ENCODE data around the gene IL2RA.
A peak's percentile ranks its signal among the peaks of the same experiment; 100 is the strongest.
"Not testable (repeated sequence)": the region's sequence is repeated elsewhere in the genome, so short reads cannot be mapped to it uniquely, and the experiment has no call there.

Gene IL2RA

GRCh38 chr10:6011558-6011957 is 50.6 kb downstream of the IL2RA start:
- DNase-seq, result no peak

- DNase-seq, result no peak
Observed at GRCh38 chr10:6010569-6010968, 51.6 kb downstream of the IL2RA start.

GRCh38 chr10:6009961-6010360 is 52.2 kb downstream of the IL2RA start:
- DNase-seq, result no peak

- no peak for DNase-seq
Observed at GRCh38 chr10:6009150-6009549, 53.0 kb downstream of the IL2RA start.

- DNase-seq, result no peak
Observed at GRCh38 chr10:6008497-6009142, 53.5 kb downstream of the IL2RA start.

GRCh38 chr10:6006991-6007390 is 55.2 kb downstream of the IL2RA start:
- no peak for DNase-seq

GRCh38 chr10:6006546-6006945 is 55.6 kb downstream of the IL2RA start:
- no peak for DNase-seq

DNA sequence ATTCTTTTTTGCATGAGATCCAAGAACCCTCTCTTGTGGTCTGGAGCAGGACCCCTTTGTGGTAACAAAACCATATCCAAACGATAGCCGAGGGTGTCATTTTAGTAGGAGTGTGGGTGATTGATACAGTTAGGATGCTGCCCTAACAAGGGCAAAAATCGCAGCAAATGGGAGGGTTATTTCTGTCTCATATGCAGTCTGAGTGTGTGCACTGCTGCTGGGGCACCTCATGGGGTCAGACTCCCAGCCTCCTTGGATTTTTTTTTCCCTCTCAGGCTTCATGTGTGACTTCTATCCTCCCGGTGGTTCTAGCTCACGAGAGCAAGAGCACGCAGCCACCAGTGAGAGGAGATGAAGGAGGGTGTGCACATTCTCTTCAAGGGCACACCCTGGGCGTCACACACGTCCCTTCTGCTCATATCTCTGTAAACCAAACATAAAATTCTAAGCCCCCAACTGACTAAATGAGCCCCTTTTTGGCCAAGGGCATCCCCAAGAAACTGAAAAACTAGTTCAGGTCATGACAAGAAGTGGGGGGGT is 56.2 kb downstream of the IL2RA start:
- no peak for DNase-seq

DNA sequence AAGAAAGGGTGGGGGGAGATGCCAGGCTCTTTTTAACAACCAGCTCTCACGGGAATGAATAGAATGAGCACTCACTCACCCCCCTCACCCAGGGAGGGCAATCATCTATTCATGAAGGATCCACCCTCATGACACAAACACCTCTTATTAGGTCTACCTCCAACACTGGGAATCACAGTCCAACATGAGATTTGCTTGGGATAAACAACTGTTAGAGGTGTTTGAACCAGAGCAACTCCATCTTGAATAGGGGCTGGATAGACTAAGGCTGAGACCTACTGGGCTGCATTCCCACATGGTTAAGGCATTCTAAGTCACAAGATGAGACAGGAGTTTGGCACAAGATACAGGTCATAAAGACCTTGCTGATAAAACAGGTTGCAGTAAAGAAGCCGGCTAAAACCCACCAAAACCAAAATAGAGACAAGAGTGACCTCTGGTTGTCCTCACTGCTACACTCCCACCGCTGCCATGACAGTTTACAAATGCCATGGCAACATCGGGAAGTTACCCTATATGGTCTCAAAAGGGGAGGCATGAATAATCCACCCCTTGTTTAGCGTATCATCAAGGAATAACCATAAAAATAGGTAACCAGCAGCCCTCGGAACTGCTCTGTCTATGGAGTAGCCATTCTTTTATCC is 56.9 kb downstream of the IL2RA start:
- DNase-seq, result not testable (repeated sequence)

- DNase-seq, result no peak
Observed at GRCh38 chr10:6002809-6003510, 59.2 kb downstream of the IL2RA start.

DNA sequence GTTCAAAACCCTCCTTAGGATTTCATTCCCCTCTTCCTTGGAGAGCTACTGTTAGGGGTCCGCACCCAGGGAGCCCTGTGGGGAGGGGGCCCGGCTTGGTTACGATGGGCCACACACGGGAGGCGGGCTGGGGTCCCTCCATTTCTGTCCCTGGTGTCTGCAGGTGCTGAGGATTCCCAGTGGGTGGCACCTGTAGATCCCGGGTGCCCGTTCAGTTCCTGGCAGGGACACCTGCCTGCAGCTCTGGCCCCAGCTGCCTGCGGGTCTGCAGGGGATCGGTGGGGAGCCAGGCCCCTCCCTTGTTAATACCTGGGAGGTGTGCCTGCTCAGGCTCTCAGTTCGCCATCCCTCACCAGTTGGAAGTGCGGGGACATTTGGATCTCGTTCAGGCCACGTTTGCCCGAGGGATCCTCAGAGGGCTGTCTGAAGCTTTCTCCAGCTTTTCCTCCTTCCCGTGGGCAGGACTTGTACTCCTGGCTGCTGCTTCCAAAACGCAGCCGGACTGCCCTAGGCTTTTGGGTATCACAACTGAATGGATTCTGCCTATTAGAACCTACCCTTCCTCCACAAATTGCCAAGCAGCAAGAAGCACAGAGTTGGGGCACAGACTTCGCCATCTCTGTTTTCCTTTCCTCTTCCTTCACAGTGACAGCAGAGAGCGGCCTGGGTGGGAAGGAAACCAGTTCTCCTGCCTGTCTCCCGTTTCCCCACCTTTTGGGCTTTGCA is 62.6 kb downstream of the IL2RA start:
- peak; percentile 25 for DNase-seq

DNA sequence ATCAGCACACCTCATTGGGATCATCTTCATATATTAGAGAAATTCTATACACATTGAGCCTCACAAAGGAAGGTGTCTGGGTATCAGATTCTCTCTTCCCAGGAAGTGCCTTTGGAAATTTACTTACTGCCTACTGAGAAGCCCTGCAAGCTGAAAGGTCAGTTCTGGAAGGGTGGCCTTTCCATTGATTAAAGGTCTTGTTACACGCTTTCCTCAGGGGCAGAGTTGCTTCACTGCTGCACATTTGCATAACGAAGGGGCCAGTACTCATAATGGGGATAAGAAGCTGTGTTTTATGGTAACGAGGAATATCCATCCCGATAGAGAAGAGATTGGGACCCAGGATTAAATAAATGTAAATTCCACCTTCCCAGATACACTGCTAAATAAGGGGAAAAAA is 65.5 kb downstream of the IL2RA start:
- DNase-seq, result no peak

GRCh38 chr10:5992398-5992797 is 69.8 kb downstream of the IL2RA start:
- no peak for DNase-seq

GRCh38 chr10:5991708-5992107 is 70.5 kb downstream of the IL2RA start:
- no peak for DNase-seq

GRCh38 chr10:5989756-5990155 is 72.4 kb downstream of the IL2RA start:
- DNase-seq, result no peak

GRCh38 chr10:5988336-5988920 is 73.7 kb downstream of the IL2RA start:
- no peak for DNase-seq

GRCh38 chr10:5987747-5988146 is 74.4 kb downstream of the IL2RA start:
- no peak for DNase-seq

GRCh38 chr10:5985029-5985428 is 77.1 kb downstream of the IL2RA start:
- no peak for DNase-seq

GRCh38 chr10:5983774-5984173 is 78.4 kb downstream of the IL2RA start:
- DNase-seq, result no peak

DNA sequence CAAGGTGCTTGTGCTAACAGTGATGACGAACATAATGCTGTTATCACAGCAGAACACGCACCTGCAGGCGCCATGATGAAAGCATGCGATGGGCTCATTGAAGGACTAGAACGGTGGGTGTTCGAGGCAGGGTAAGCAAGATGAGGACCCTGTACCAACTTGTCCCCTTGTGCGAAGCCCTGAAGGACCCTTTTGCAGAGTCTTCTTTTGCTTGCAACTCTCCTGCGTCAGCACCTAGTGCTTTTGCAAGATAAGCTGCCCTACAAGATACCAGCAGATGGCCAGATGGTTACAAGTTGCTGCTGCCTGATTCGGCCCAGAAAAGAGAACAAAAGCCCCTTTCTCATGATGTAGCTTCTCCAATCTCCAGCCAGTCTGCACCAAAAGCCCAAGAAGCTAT is 80.6 kb downstream of the IL2RA start:
- no peak for DNase-seq

DNA sequence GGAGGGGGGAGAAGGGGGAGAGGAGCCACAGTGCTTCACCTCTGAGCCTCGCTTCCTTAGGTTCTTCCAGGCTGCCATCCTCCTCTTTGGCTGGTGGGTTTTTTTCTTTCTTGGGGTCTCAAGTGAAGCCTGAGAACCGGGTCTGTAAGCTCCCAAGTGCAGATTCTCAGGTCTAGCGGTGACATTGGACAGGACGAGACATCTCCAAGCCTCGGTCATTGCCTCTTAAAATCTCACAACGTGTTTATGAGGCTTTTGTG is 84.0 kb downstream of the IL2RA start:
- no peak for DNase-seq

DNA sequence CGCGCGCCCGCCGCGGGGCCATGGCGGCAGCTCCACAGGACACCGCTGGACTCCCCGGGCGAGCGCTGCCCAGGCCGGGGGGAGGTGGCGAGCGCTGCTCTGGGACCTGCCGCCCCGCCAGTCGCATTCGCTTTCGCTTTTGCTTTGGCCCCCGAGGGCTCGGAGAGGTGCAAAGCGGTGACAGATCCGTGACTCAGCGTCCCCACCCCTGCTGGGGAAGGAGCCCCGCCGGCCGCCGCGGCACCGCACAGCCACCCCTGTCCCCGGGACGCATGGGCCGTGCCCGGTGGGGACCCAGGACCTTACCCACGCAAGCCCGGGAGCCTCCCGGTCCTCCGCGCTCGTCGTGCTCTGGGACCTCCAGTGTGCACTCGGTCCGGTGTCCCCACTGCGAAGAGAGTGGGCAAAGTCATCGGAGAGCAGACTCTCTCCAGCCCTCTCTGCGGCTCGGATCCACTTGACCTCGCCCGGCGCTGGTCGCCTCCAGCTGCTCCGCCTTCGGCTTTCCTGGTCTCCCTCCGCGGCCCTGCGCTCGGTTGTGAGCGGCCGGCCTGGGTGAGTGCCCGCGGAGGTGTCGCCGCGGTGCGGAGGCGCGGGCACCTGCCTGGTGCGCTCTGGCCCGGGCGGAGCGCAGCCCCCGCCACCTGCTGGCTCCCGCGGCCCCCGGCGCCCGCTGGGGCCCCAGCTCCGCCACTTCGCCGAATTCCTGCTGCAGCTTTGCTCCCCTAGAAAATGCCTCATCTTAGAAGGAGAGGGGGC is 84.5 kb downstream of the IL2RA start, which contains the start of gene IL15RA:
Gene IL15RA, minus strand, starts transcription at position 73 of the 759 bp plus-strand sequence. Its CDS starts 51 bp downstream, at position 22.
- DNase-seq, result peak; percentile 27

All from NCI-H69 (cell line).